Panc1 (cell line): ENCODE data around the gene ADNP. TPM values are rescaled to one million over a fixed set of nuclear protein-coding genes. Genes with fewer than 3 reads are reported as not detected.
A peak's percentile ranks its signal among the peaks of the same experiment; 100 is the strongest.

Experiments used
- ATAC-seq: fragments of 200-7000 bp; cut with Tn5 transposase; 2 replicates; pipeline ENCODE4 v1.9.1; 2020; ENCODE audit warnings: mild to moderate bottlenecking, moderate library complexity
- BruUV-seq: library from RNA; stranded (reverse); fragments of 400-500 nt; replicated peaks from 2 replicates; lab custom pipeline; 2021; lab: Mats Ljungman, UMichigan
- CTCF ChIA-PET: fragments of 300-600 bp; sonication (Branson Sonifier 250); formaldehyde crosslinking; loops from one replicate; lab custom pipeline; 2022; ENCODE audit warnings: antibody characterized with exemption; lab: Charles Lee
- POLR2A ChIA-PET: fragments of 300-600 bp; sonication (Branson Sonifier 250); formaldehyde crosslinking; loops from one replicate; lab custom pipeline; 2022; ENCODE audit warnings: antibody characterized with exemption; lab: Charles Lee
- DNase-seq: peaks from one replicate; pipeline ENCODE4 v3.0.0-alpha.2; 2010; ENCODE audit warnings: low read depth, low spot score
- H3K27ac ChIP-seq: 2 replicates; pipeline ENCODE4 v1.5.1; 2011; ENCODE audit warnings: mild to moderate bottlenecking, low read length, inconsistent platforms
- H3K27me3 ChIP-seq: fragments of 200-500 bp; sonication (Bioruptor generic); 2 replicates; pipeline ENCODE4 v1.6.0; 2014; ENCODE audit warnings: low read length, inconsistent platforms; ENCODE audit not compliant: control insufficient read depth, insufficient read depth
- H3K36me3 ChIP-seq: fragments of 200-500 bp; sonication (Bioruptor generic); 2 replicates; pipeline ENCODE4 v1.5.1; 2014; ENCODE audit warnings: inconsistent platforms, mild to moderate bottlenecking, low read length, moderate library complexity; ENCODE audit not compliant: control insufficient read depth, insufficient read depth
- H3K4me1 ChIP-seq: 2 replicates; pipeline ENCODE4 v1.5.1; 2011; ENCODE audit warnings: inconsistent platforms, mild to moderate bottlenecking, low read length, moderate library complexity; ENCODE audit not compliant: control insufficient read depth, insufficient read depth
- H3K4me3 ChIP-seq, 2 experiments: 2 replicates each; pipeline ENCODE4 v1.5.1; 2011 to 2012; ENCODE audit warnings: low read depth in 2 of 2, low read length in 2 of 2, mild to moderate bottlenecking in 2 of 2, inconsistent platforms in 1 of 2, moderate library complexity in 1 of 2
- H3K9me3 ChIP-seq: fragments of 200-500 bp; sonication (Bioruptor generic); 2 replicates; pipeline ENCODE4 v1.5.1; 2014; ENCODE audit warnings: low read depth, mild to moderate bottlenecking, inconsistent platforms, low read length, moderate library complexity; ENCODE audit not compliant: control insufficient read depth, insufficient read depth
- POLR2AphosphoS5 ChIP-seq: IDR thresholded peaks from 2 replicates; pipeline ENCODE4 v1.6.1; 2012; ENCODE audit warnings: mild to moderate bottlenecking, low read depth, low read length, moderate library complexity
- REST ChIP-seq, 2 experiments: IDR thresholded peaks; 2 replicates each; pipeline ENCODE4 v1.6.1; 2011 to 2012; ENCODE audit warnings: low read depth in 2 of 2, control low read depth in 1 of 2, low read length in 1 of 2, mild to moderate bottlenecking in 1 of 2, moderate library complexity in 1 of 2; ENCODE audit not compliant: insufficient read depth in 1 of 2
- SIN3A ChIP-seq: IDR thresholded peaks from 2 replicates; pipeline ENCODE4 v1.6.1; 2012; ENCODE audit warnings: low read depth, mild to moderate bottlenecking, low read length, moderate library complexity, borderline replicate concordance; ENCODE audit not compliant: insufficient read depth
- TCF7L2 ChIP-seq: IDR thresholded peaks from 2 replicates; pipeline ENCODE4 v1.6.1; 2011; ENCODE audit warnings: mild to moderate bottlenecking, low read depth, low read length, inconsistent platforms
- in situ Hi-C: cut with HindIII; loops from 2 replicates; pipeline ENCODE4 v1.10.0; 2016; ENCODE audit warnings: low sequenced_read_pairs, low pct_unique_long_range_greater_than_20kb
- intact Hi-C: fragments of 100-400 bp; cut with micrococcal nuclease; formaldehyde crosslinking; loops from one replicate; pipeline ENCODE4 v1.10.0; 2022; ENCODE audit not compliant: unreplicated experiment
- total RNA-seq: library from RNA; stranded (reverse); gene quantifications from one replicate; pipeline ENCODE4 v1.2.1, GENCODE V29; 2021; ENCODE audit not compliant: unreplicated experiment
- TF ChIP-seq, protein P1 (sequence below): fragments of 450-650 bp; IDR thresholded peaks from 2 replicates; pipeline ENCODE4 v1.5.1; 2017; ENCODE audit warnings: mild to moderate bottlenecking

ADNP gene
- total RNA-seq, 1 experiment from 2014 or later: 65.1 TPM

DNA sequence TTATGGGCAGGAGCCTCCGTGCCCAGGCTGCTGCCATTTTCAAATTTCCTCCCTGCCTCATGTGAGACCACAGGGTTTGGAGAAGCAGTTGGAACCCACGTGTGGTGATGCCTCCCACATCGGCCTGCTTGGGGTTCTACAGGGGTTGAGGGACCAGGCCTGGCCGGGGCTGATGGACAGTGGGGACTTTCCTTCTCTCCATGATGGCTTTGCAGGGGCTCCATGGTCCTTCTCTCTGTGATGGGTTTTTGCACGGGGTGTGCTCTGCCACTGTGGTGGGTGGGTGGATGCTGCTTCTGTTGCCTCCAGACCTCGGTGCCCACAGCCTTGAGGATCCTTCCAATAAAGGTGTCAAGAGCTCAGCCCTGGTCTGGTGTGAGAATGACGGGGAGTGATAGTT is 54.4 kb downstream of the ADNP start:
- intact Hi-C loops: no loop called here
- in situ Hi-C loops: no loop called here
- DNase-seq (no peak), ATAC-seq (no peak)
- BruUV-seq: TSS peak; percentile 77
- TF ChIP-seq REST (IDR thresholded peaks at IDR 0.05; ENCODE audit: insufficient read depth in 1 of 2, low read depth in 2 of 2, low read length in 1 of 2) (no peak), TCF7L2 (no peak), SIN3A (no peak), POLR2AphosphoS5 (no peak)
- TF ChIP-seq, protein P1, sequence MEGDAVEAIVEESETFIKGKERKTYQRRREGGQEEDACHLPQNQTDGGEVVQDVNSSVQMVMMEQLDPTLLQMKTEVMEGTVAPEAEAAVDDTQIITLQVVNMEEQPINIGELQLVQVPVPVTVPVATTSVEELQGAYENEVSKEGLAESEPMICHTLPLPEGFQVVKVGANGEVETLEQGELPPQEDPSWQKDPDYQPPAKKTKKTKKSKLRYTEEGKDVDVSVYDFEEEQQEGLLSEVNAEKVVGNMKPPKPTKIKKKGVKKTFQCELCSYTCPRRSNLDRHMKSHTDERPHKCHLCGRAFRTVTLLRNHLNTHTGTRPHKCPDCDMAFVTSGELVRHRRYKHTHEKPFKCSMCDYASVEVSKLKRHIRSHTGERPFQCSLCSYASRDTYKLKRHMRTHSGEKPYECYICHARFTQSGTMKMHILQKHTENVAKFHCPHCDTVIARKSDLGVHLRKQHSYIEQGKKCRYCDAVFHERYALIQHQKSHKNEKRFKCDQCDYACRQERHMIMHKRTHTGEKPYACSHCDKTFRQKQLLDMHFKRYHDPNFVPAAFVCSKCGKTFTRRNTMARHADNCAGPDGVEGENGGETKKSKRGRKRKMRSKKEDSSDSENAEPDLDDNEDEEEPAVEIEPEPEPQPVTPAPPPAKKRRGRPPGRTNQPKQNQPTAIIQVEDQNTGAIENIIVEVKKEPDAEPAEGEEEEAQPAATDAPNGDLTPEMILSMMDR: no peak
- Histone ChIP-seq H3K36me3 (no peaks in the 10 kb centered on the region), H3K4me1 (no peaks in the 10 kb centered on the region), H3K27ac (no peak overlapping the region), H3K4me3 (no peak overlapping the region), H3K9me3 (no peaks in the 10 kb centered on the region), H3K27me3 (no peaks in the 10 kb centered on the region)
- ChIA-PET POLR2A (no interaction called here), CTCF (no interaction called here)

DNA sequence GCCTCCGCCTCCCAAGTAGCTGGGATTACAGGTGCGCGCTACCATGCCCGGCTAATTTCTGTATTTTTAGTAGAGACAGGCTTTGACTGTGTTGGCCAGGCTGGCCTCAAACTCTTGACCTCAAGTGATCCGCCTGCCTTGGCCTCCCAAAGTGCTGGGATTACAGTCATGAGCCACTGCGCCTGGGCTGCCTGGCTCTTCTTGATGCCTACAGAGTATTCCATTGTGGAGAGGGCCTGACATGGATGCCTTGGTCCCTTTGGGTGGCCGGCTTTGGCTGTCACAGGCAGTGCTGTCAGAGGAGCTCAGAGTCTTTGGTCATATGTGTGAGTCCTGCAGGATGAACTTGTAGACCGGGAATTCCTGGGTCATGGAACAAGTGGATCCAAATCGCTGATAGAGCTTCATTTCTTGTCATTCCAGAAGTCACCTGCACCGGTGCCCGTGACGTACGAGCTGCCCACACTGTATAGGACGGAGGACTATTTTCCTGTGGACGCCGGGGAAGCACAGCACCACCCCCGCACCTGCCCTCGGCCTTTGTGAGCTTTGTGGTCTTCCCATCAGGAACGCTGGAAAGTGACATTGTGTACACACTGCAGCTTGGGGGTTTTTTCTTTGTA is 55.1 kb downstream of the ADNP start:
- ChIA-PET POLR2A (no interaction called here), CTCF (no interaction called here)
- BruUV-seq: no TSS peak

More for the DNA sequence above, 55.1 kb downstream of the ADNP start:
- in situ Hi-C loops: no loop called here
- Histone ChIP-seq H3K4me1 (no peaks in the 10 kb centered on the region), H3K36me3 (no peaks in the 10 kb centered on the region), H3K4me3 (no peak overlapping the region), H3K27me3 (no peaks in the 10 kb centered on the region), H3K27ac (no peak overlapping the region), H3K9me3 (no peaks in the 10 kb centered on the region)
- intact Hi-C loops: no loop called here
- no peak for DNase-seq
- TF ChIP-seq POLR2AphosphoS5 (no peak), TCF7L2 (no peak), REST (IDR thresholded peaks at IDR 0.05; ENCODE audit: insufficient read depth in 1 of 2, low read depth in 2 of 2, low read length in 1 of 2) (no peak), SIN3A (no peak)
- TF ChIP-seq, protein P1: no peak
- ATAC-seq: no peak
